Endothelial cell (in vitro differentiated cells): ENCODE results near the gene PHF21A. TPM values are rescaled to one million over a fixed set of nuclear protein-coding genes. Genes with fewer than 3 reads are reported as not detected.

Experiments
- DNase-seq: peaks from one replicate; pipeline ENCODE4 v3.0.0; 2021; ENCODE audit warnings: low spot score
- H3K27ac Mint-ChIP-seq: one replicate; pipeline ENCODE4 v1.8.0; 2021; ENCODE audit warnings: mixed read lengths, inconsistent platforms; ENCODE audit not compliant: unreplicated experiment
- H3K27me3 Mint-ChIP-seq: one replicate; pipeline ENCODE4 v1.8.0; 2021; ENCODE audit warnings: mild to moderate bottlenecking, moderate library complexity, mixed read lengths, inconsistent platforms; ENCODE audit not compliant: unreplicated experiment
- H3K36me3 Mint-ChIP-seq: one replicate; pipeline ENCODE4 v1.8.0; 2021; ENCODE audit warnings: mild to moderate bottlenecking, low read depth, mixed read lengths, inconsistent platforms; ENCODE audit not compliant: unreplicated experiment
- H3K4me1 Mint-ChIP-seq: one replicate; pipeline ENCODE4 v1.8.0; 2021; ENCODE audit warnings: mild to moderate bottlenecking, mixed read lengths, inconsistent platforms; ENCODE audit not compliant: unreplicated experiment
- H3K4me3 Mint-ChIP-seq: one replicate; pipeline ENCODE4 v1.8.0; 2021; ENCODE audit warnings: mild to moderate bottlenecking, mixed read lengths, inconsistent platforms; ENCODE audit not compliant: unreplicated experiment
- H3K9me3 Mint-ChIP-seq: one replicate; pipeline ENCODE4 v1.8.0; 2021; ENCODE audit warnings: mixed read lengths, inconsistent platforms; ENCODE audit not compliant: unreplicated experiment
- long read RNA-seq: library from polyadenylated mRNA; unstranded; transcript quantifications from one replicate; pipeline ENCODE4 v2.0.0, GENCODE V29; 2020; ENCODE audit not compliant: unreplicated experiment
- total RNA-seq: library from RNA; stranded (reverse); fragmentation: NEBNext Ultra II Directional; extraction: Animal tissue kit (Norgen Biotek cat#: 25700); gene quantifications from one replicate; pipeline ENCODE4 v1.2.1, GENCODE V29; 2021; ENCODE audit not compliant: unreplicated experiment
- TF ChIP-seq, protein P1 (sequence below): fragments of 200-600 bp; sonication (generic); IDR thresholded peaks from one replicate; pipeline ENCODE4 v1.5.0; 2021; ENCODE audit warnings: antibody characterized with exemption; ENCODE audit not compliant: unreplicated experiment

PHF21A gene
- 52.8 TPM for total RNA-seq
- long read RNA-seq, partial matches to known transcripts = 0 of 4 reads
- long read RNA-seq, other reads (novel, unspliced or antisense) = 4 of 4 reads

- Mint-ChIP-seq H3K9me3 (no peaks in the 10 kb centered on the region), H3K27ac (peak within 1 kb of the TSS; percentile 88), H3K36me3 (peaks cover 4% of the 10 kb centered on the region), H3K4me3 (peak within 1 kb of the TSS; percentile 96), H3K27me3 (peaks cover 8% of the 10 kb centered on the region), H3K4me1 (peaks cover 14% of the 10 kb centered on the region)
- DNase-seq = peak; percentile 94
- TF ChIP-seq, protein P1, sequence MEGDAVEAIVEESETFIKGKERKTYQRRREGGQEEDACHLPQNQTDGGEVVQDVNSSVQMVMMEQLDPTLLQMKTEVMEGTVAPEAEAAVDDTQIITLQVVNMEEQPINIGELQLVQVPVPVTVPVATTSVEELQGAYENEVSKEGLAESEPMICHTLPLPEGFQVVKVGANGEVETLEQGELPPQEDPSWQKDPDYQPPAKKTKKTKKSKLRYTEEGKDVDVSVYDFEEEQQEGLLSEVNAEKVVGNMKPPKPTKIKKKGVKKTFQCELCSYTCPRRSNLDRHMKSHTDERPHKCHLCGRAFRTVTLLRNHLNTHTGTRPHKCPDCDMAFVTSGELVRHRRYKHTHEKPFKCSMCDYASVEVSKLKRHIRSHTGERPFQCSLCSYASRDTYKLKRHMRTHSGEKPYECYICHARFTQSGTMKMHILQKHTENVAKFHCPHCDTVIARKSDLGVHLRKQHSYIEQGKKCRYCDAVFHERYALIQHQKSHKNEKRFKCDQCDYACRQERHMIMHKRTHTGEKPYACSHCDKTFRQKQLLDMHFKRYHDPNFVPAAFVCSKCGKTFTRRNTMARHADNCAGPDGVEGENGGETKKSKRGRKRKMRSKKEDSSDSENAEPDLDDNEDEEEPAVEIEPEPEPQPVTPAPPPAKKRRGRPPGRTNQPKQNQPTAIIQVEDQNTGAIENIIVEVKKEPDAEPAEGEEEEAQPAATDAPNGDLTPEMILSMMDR = no peak
Measured at GRCh38 chr11:46121301-46121723, at the start of gene PHF21A. TSS of gene PHF21A (minus strand) at chr11:46121454. CDS start at chr11:46084219, 37,235 bp downstream.

DNA sequence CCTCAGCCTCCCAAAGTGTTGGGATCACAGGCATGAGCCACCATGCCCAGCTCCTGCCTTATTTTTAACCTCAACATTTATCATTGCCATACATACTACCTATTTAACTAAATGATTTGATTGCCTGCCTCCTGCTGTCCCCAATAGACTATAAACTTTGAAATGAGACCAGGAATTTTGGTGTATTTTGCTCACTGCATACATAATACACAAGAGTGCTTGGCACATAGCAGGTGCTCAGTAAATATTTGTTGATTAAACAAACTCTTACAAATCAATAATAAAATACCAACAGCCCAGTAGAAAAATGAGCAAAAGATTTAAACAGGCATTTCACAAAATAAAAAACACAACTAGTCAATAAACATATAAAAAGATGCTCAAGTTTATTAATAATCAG is 49.5 kb upstream of the PHF21A start:
- Mint-ChIP-seq H3K4me1 (peaks cover 15% of the 10 kb centered on the region), H3K4me3 (no peak overlapping the region), H3K9me3 (no peaks in the 10 kb centered on the region), H3K27ac (no peak overlapping the region), H3K27me3 (peaks cover 3% of the 10 kb centered on the region), H3K36me3 (no peaks in the 10 kb centered on the region)
- no peak for DNase-seq
- TF ChIP-seq, protein P1 = no peak

GRCh38 chr11:46162700-46163099 is 41.4 kb upstream of the PHF21A start:
- Mint-ChIP-seq H3K4me3 (no peak overlapping the region), H3K9me3 (no peaks in the 10 kb centered on the region), H3K27ac (no peak overlapping the region), H3K36me3 (no peaks in the 10 kb centered on the region), H3K27me3 (peaks cover 2% of the 10 kb centered on the region), H3K4me1 (peaks cover 22% of the 10 kb centered on the region)
- no peak for DNase-seq
- TF ChIP-seq, protein P1 = no peak

DNA sequence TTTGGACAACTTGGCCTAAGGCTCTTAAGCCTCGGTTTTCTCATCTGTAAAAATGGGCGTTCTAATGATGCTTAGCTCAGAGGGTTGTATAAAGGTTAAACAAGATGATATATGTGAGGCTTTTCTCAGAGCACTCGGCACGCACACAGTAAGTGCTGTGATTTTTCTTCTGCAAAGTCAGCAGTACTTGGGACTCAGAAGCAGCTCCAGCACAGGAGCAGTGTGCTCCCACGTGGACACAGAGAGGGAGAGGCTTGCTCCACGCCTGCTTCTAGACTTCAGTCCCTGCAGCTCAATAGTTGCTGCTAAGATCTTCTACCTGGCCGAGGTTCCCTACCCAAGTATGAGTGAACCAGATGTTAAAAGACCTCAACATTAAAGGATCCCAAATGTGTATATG is 39.9 kb upstream of the PHF21A start:
- TF ChIP-seq, protein P1 = no peak
- Mint-ChIP-seq H3K36me3 (no peaks in the 10 kb centered on the region), H3K4me1 (peaks cover 16% of the 10 kb centered on the region), H3K27ac (no peak overlapping the region), H3K9me3 (no peaks in the 10 kb centered on the region), H3K27me3 (no peaks in the 10 kb centered on the region), H3K4me3 (no peak overlapping the region)
- no peak for DNase-seq

DNA sequence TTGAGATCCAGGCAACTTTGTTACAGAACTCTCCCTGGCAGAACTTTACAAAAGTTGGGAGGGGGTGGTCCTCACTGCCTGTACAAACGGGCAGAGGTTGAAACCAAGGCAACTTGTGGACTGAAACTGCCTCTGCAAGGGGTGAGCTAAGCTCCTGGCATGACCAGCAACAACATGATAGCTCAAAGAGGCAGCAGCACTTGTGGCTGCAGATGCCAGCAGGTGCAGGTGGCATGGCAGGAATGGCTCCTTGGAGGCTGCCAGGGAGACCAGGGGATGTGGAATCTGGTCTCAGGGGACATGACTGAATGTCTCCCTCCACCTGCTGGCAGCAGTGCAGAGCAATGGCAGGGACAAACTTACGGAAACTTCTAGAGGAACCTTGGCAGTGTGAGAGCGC is 38.8 kb upstream of the PHF21A start:
- TF ChIP-seq, protein P1 = no peak
- Mint-ChIP-seq H3K27ac (no peak overlapping the region), H3K4me3 (no peak overlapping the region), H3K27me3 (no peaks in the 10 kb centered on the region), H3K4me1 (peaks cover 12% of the 10 kb centered on the region), H3K9me3 (no peaks in the 10 kb centered on the region), H3K36me3 (no peaks in the 10 kb centered on the region)
- DNase-seq = no peak
